ENCODE data around the gene HES7.

HES7 gene

DNA sequence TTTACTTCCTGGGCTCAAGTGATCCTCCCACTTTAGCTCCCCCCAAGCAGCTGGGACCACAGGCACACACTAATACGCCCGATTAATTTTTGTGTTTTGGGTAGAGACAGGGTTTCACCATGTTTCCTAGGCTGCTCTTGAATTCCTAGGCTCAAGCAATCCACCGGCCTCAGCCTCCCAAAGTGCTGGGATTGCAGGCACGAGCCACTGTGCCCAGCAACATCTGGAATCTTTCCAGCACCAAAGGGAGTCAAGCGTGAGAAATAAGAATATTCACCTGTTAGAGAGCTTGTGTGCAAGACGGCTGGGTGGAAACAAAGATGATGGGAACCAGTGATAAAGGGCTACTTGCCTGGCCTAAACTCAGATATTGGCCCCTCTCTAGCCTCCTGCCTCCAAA is 22.2 kb downstream of the HES7 start:
- in situ Hi-C loops (cut with HindIII; ENCODE audit: low sequenced_read_pairs), result loop anchor here (25.0 kb wide), 1 partner anchor 211 kb away; the partner anchor contains the start of gene ARHGEF15
- no peak for DNase-seq (ENCODE audit: low read depth)
- no peak overlapping the region for H3K4me3 ChIP-seq (ENCODE audit: low read depth, low read length)
- TF ChIP-seq, protein P1, sequence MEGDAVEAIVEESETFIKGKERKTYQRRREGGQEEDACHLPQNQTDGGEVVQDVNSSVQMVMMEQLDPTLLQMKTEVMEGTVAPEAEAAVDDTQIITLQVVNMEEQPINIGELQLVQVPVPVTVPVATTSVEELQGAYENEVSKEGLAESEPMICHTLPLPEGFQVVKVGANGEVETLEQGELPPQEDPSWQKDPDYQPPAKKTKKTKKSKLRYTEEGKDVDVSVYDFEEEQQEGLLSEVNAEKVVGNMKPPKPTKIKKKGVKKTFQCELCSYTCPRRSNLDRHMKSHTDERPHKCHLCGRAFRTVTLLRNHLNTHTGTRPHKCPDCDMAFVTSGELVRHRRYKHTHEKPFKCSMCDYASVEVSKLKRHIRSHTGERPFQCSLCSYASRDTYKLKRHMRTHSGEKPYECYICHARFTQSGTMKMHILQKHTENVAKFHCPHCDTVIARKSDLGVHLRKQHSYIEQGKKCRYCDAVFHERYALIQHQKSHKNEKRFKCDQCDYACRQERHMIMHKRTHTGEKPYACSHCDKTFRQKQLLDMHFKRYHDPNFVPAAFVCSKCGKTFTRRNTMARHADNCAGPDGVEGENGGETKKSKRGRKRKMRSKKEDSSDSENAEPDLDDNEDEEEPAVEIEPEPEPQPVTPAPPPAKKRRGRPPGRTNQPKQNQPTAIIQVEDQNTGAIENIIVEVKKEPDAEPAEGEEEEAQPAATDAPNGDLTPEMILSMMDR (IDR thresholded peaks at IDR 0.05; ENCODE audit: low read depth, low read length, missing control alignments), result no peak

DNA sequence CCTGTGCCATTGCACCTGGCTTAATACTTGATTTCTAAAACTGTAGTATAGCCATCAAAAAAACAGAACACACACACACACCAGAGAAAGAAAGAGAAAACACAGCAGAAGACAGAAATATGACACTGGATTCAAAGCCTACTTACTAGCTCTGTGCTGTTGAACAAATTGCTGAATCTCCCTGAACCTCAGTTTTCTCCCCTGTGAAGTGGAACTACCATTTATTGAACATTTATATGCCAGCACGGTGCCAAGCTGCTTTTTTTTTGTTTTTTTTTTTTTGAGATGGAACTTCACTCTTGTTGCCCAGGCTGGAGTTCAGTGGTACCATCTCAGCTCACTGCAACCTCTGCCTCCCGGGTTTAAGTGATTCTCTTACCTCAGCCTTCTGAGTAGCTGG is 23.1 kb downstream of the HES7 start:
- H3K4me3 ChIP-seq (ENCODE audit: low read depth, low read length), result no peak overlapping the region
- in situ Hi-C loops (cut with HindIII; ENCODE audit: low sequenced_read_pairs), result loop anchor here (25.0 kb wide), 1 partner anchor 212 kb away; the partner anchor contains the start of gene ARHGEF15
- no peak for DNase-seq (ENCODE audit: low read depth)
- TF ChIP-seq, protein P1 (IDR thresholded peaks at IDR 0.05; ENCODE audit: low read depth, low read length, missing control alignments), result no peak

DNA sequence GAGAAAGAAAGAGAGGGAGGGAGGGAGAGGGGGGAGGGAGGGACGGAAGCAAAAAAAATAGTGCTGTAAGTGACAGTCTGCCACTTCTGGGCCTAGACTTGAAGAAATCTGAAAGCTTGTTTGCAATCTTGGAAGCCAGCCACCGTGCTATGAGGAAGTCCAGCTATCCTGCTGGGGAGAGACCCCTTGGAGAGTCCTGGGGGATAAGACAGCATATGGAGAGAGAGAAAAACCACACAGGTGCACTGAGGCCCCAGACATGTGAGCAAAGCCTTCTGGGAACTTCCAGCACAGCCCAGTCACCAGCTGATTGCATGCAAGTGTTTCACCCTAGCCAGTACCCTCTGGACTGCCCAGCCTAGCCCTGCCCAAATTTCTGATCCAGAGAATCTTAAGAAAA is 23.8 kb downstream of the HES7 start:
- no peak overlapping the region for H3K4me3 ChIP-seq (ENCODE audit: low read depth, low read length)
- no peak for DNase-seq (ENCODE audit: low read depth)
- in situ Hi-C loops (cut with HindIII; ENCODE audit: low sequenced_read_pairs), result loop anchor here (25.0 kb wide), 1 partner anchor 212 kb away; the partner anchor contains the start of gene ARHGEF15
- TF ChIP-seq, protein P1 (IDR thresholded peaks at IDR 0.05; ENCODE audit: low read depth, low read length, missing control alignments), result no peak

DNA sequence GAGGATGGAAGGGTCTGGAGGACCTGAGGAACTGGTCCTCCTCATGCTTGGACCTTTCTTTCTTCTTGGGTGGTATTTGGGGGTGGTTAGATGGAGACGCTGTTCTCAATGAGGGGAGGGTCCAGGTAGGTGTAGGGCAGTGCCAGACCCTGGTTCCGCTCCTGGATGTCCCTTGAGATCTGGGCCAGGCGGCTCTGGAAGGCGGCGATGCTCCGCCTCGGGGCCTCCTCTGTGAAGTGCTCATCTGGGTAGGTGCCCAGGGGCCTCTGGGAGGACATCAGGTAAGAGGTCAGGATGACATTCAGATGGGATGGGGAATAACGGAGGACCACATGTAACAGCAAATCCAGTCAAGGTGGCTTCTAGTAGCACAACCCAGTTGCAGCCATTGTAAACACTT is 27.4 kb downstream of the HES7 start:
- DNase-seq (ENCODE audit: low read depth), result no peak
- in situ Hi-C loops (cut with HindIII; ENCODE audit: low sequenced_read_pairs), result no loop called here
- TF ChIP-seq, protein P1 (IDR thresholded peaks at IDR 0.05; ENCODE audit: low read depth, low read length, missing control alignments), result no peak

DNA sequence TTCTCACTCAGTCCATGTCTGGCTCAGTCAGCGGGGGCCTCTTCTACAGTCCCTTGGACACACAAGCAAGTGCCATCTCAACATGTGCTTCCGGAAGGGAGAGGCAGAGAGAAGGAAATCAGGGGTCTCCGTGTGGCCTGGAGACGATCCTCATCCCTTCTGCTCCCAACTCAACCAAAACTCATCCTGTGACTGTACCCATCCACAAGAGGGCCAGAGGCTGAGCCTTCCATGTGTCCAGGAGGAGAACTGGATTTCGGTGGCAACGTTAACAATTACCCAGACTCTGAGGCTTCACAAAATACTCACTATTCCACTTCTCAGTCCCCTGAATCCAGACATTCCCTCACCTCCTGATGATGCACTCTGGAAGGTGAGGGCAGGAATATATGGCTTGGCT is 28.5 kb downstream of the HES7 start:
- H3K4me3 ChIP-seq (ENCODE audit: low read depth, low read length), result no peak overlapping the region
- TF ChIP-seq, protein P1 (IDR thresholded peaks at IDR 0.05; ENCODE audit: low read depth, low read length, missing control alignments), result no peak
- in situ Hi-C loops (cut with HindIII; ENCODE audit: low sequenced_read_pairs), result no loop called here
- no peak for DNase-seq (ENCODE audit: low read depth)

More for the DNA sequence above, 27.4 kb downstream of the HES7 start:
- H3K4me3 ChIP-seq (ENCODE audit: low read depth, low read length), result no peak overlapping the region

DNA sequence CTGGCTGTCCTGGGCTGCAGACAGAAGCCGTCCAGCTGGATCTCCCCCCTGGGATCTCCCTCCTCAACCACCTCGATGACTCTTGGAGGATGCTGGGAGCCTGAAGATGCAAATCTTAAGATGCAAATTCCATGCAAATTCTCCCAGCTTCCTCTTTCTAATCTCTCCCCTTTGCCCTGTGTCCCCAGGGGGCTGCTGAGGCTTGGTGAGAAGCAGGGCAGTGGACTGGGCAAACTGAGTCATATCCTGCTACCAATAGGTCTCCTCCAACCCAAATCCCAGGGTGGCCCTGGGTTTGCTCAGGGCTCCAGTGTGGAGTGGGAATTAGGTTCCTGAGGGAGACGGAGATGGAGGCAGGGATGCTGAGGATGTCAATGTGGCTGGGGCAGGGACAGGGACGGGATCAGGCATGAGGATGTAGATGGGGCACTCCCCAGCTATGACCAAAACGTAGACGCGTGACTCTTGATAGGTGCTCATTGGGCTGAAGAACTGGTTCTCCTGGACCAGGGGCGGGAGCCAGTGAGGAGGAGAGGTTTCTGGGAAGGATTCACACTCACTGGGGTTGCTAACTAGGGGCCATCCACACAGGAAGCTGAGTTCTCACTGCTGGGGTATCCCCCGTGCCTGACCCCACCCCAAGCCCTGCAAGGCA is 32.7 kb downstream of the HES7 start:
- no peak for DNase-seq (ENCODE audit: low read depth)
- H3K4me3 ChIP-seq (ENCODE audit: low read depth, low read length), result no peak overlapping the region
- in situ Hi-C loops (cut with HindIII; ENCODE audit: low sequenced_read_pairs), result no loop called here
- TF ChIP-seq, protein P1 (IDR thresholded peaks at IDR 0.05; ENCODE audit: low read depth, low read length, missing control alignments), result no peak

Measured in astrocyte of the cerebellum (primary cell).